Testis (tissue), 3 donors: ENCODE measurements around the gene ABCG1. TPM values are rescaled to one million over a fixed set of nuclear protein-coding genes. Genes with fewer than 3 reads are reported as not detected.

Source experiments
- DNase-seq: peaks from one replicate; pipeline ENCODE4 v3.0.0-alpha.2; 2019
- H3K27ac ChIP-seq, 2 donors: fragments of 200-600 bp; sonication (generic); one replicate each; pipeline ENCODE4 v1.5.1; 2019
- H3K27me3 ChIP-seq: fragments of 200-600 bp; sonication (generic); one replicate; pipeline ENCODE4 v1.5.1; 2019
- H3K36me3 ChIP-seq: fragments of 200-600 bp; sonication (generic); one replicate; pipeline ENCODE4 v1.5.1; 2017; ENCODE audit warnings: low read depth; ENCODE audit errors: missing control alignments
- H3K4me1 ChIP-seq: fragments of 200-600 bp; sonication (generic); one replicate; pipeline ENCODE4 v1.5.1; 2019
- H3K4me3 ChIP-seq, 2 donors: fragments of 200-600 bp; sonication (generic); one replicate each; pipeline ENCODE4 v1.5.1; 2017 to 2019
- H3K9me3 ChIP-seq: fragments of 200-600 bp; sonication (generic); one replicate; pipeline ENCODE4 v1.5.1; 2017
- POLR2A ChIP-seq: fragments of 450-650 bp; IDR thresholded peaks from one replicate; pipeline ENCODE4 v1.6.1; 2017; ENCODE audit warnings: antibody characterized with exemption, mild to moderate bottlenecking, moderate library complexity
- WGBS, 2 donors: methylation state at CpG; one replicate each; pipeline ENCODE4 v1.1.5; 2018; 5-methylcytosine and 5-hydroxymethylcytosine counted together
- intact Hi-C: fragments of 100-400 bp; cut with DNase I; formaldehyde crosslinking; loops from one replicate; pipeline ENCODE4 v1.15.1; 2023; ENCODE audit warnings: low total_unique reads
- polyA plus RNA-seq: library from polyadenylated mRNA; stranded (reverse); fragments of 350-450 nt; fragmentation: Illumina TruSeq; extraction: RNeasy Lipid Tissue Mini Kit (QIAGEN cat#74804); gene quantifications from one replicate; pipeline ENCODE4 v1.2.3, GENCODE V29; 2014; ENCODE audit warnings: low read depth, low replicate concordance; ENCODE audit not compliant: insufficient read depth
- total RNA-seq, 2 donors: library from RNA; depleted of rRNA; stranded (reverse); fragments of >200 nt; gene quantifications; one replicate each; pipeline ENCODE4 v1.2.3, GENCODE V29; 2016
- TF ChIP-seq, protein P1 (sequence below), 3 experiments: fragments of 450-650 bp in 2 of 3; fragments of 200-600 bp in 1 of 3; sonication (generic) in 1 of 3; IDR thresholded peaks; one replicate each; pipeline ENCODE4 v1.5.1; 2016 to 2019; ENCODE audit warnings: antibody characterized with exemption in 3 of 3, mild to moderate bottlenecking in 2 of 3, moderate library complexity in 1 of 3

The ABCG1 gene
- total and polyA plus RNA-seq, 3 donors from 2014 or later, result 4.6 to 5.9 (median 5.1) TPM

GRCh38 chr21:42279888-42280287, 60.9 kb downstream of the ABCG1 start:
- no peak for TF ChIP-seq POLR2A
- TF ChIP-seq, protein P1, sequence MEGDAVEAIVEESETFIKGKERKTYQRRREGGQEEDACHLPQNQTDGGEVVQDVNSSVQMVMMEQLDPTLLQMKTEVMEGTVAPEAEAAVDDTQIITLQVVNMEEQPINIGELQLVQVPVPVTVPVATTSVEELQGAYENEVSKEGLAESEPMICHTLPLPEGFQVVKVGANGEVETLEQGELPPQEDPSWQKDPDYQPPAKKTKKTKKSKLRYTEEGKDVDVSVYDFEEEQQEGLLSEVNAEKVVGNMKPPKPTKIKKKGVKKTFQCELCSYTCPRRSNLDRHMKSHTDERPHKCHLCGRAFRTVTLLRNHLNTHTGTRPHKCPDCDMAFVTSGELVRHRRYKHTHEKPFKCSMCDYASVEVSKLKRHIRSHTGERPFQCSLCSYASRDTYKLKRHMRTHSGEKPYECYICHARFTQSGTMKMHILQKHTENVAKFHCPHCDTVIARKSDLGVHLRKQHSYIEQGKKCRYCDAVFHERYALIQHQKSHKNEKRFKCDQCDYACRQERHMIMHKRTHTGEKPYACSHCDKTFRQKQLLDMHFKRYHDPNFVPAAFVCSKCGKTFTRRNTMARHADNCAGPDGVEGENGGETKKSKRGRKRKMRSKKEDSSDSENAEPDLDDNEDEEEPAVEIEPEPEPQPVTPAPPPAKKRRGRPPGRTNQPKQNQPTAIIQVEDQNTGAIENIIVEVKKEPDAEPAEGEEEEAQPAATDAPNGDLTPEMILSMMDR (IDR thresholded peaks at IDR 0.05), result no peak
- H3K36me3 ChIP-seq, result no peaks in the 10 kb centered on the region

DNA sequence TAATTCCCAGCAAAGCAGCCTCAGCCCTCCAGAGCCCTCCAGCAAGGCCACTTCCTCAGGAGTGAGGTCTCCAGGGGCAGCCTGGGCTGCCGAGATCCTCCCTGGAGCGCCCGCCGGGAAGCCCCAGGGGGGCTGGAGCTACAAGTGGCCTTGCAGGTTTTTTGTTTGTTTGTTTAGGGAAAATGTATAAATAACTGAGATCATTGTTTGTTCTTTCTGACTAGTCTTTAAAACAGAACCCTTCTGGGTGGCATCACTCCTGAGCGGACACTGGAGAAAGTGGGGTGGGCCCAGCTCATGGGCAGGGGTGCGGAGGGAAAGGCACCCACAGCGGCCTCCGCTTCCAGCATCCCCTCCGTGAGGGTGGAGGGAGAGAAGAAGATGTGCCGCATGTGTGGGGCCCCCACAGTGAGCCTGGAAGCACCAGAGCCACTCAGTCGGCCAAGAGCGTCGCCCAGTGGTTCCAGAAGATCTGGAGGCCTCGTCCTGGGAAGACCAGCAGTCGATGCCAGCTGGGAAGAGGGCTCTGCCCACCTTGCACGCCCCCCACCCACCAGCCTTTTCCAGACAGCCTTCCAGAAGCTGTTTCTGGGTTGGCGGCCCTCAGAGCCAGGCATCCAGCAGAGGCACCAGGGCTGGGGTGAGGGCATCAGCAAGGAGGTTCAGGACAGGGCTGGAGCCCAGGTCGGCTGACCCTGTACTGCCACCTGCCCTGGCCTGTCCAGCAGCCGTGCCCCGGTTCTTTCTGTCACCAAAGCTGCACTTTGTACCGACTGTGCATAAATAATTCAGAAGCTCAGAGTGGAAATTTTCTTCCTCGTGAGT, 61.6 kb downstream of the ABCG1 start:
- TF ChIP-seq, protein P1 (IDR thresholded peaks at IDR 0.05), result no peak
- no peak for TF ChIP-seq POLR2A
- H3K27ac ChIP-seq, result no peak overlapping the region
- WGBS, 2 donors, result 89 to 90% methylated on average over 15 to 22 of the region's 22 CpGs
- no peaks in the 10 kb centered on the region for H3K36me3 ChIP-seq
- no peak overlapping the region for H3K4me3 ChIP-seq
- no peaks in the 10 kb centered on the region for H3K27me3 ChIP-seq
- H3K4me1 ChIP-seq, result no peaks in the 10 kb centered on the region
- DNase-seq, result no peak
- H3K9me3 ChIP-seq, result no peaks in the 10 kb centered on the region
- intact Hi-C loops, result no loop called here

More at GRCh38 chr21:42279888-42280287, 60.9 kb downstream of the ABCG1 start:
- Histone ChIP-seq H3K27me3 (no peaks in the 10 kb centered on the region), H3K4me1 (no peaks in the 10 kb centered on the region), H3K27ac (no peak overlapping the region), H3K9me3 (no peaks in the 10 kb centered on the region), H3K4me3 (no peak overlapping the region)
- intact Hi-C loops, result no loop called here
- no peak for DNase-seq
- 89 to 98% methylated on average over 10 to 11 of the region's 11 CpGs for WGBS, 2 donors

DNA sequence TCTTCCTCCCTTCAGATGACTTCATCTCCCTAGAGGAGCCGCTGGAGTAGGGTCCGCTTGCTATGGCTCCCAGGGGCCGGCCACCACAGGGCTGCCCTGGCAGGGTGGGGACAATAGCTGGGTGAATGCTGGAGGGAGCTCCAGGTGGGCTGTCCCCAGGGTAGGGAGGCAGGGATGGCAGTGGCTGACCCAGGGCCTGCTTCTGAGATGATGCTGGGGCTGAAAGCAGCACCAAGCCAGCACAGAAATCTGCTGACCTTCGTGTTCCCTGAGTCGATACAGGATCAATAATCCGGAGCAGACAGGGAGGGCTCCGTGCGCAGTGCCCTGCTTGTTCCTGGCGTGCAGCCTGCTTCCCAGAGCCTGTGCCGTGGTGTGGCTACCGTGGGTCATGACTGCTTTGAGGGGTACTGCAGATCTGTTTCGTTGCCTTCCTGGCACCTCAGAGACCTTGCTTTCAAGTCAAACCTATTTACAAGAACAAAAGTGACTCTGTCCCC, 62.3 kb downstream of the ABCG1 start:
- no peak overlapping the region for H3K4me3 ChIP-seq
- DNase-seq, result no peak
- no peaks in the 10 kb centered on the region for H3K4me1 ChIP-seq
- H3K36me3 ChIP-seq, result no peaks in the 10 kb centered on the region
- H3K27me3 ChIP-seq, result no peaks in the 10 kb centered on the region
- H3K27ac ChIP-seq, result no peak overlapping the region
- TF ChIP-seq, protein P1 (IDR thresholded peaks at IDR 0.05), result no peak
- no peak for TF ChIP-seq POLR2A
- no peaks in the 10 kb centered on the region for H3K9me3 ChIP-seq
- WGBS, 2 donors, result 80 to 92% methylated on average over 7 to 12 of the region's 12 CpGs
- intact Hi-C loops, result no loop called here

- H3K27ac ChIP-seq, result no peak overlapping the region
- no peak for DNase-seq
- WGBS, 2 donors, result 84 to 99% methylated on average over 7 to 18 of the region's 18 CpGs
- no peaks in the 10 kb centered on the region for H3K27me3 ChIP-seq
- H3K4me1 ChIP-seq, result no peaks in the 10 kb centered on the region
- H3K9me3 ChIP-seq, result no peaks in the 10 kb centered on the region
- intact Hi-C loops, result no loop called here
- no peak overlapping the region for H3K4me3 ChIP-seq
- H3K36me3 ChIP-seq, result no peaks in the 10 kb centered on the region
- TF ChIP-seq POLR2A, result no peak
- TF ChIP-seq, protein P1 (IDR thresholded peaks at IDR 0.05), result no peak
Measured at GRCh38 chr21:42282021-42282420, 63.1 kb downstream of the ABCG1 start.
